H9 (cell line): ENCODE data around the gene INSYN2B. TPM values are rescaled to one million over a fixed set of nuclear protein-coding genes. Genes with fewer than 3 reads are reported as not detected.

Experiments
- DNase-seq: peaks from one replicate; pipeline ENCODE4 v3.0.0-alpha.2; 2017
- H2AFZ ChIP-seq: one replicate; pipeline ENCODE4 v1.6.1; 2013; ENCODE audit warnings: mild to moderate bottlenecking, low read length, control low read depth, moderate library complexity
- H2AK5ac ChIP-seq: 2 replicates; pipeline ENCODE4 v1.6.1; 2013; ENCODE audit warnings: low read length, control low read depth, mixed read lengths; ENCODE audit not compliant: insufficient read length
- H2BK120ac ChIP-seq: one replicate; pipeline ENCODE4 v1.6.1; 2013; ENCODE audit warnings: low read depth, mild to moderate bottlenecking, low read length, control low read depth, inconsistent platforms; ENCODE audit not compliant: poor library complexity, severe bottlenecking
- H2BK12ac ChIP-seq: 2 replicates; pipeline ENCODE4 v1.6.1; 2013; ENCODE audit warnings: low read length, control low read depth, mixed read lengths, low read depth; ENCODE audit not compliant: insufficient read length
- H2BK15ac ChIP-seq: 2 replicates; pipeline ENCODE4 v1.6.1; 2013; ENCODE audit warnings: low read depth, low read length, control low read depth
- H2BK20ac ChIP-seq: one replicate; pipeline ENCODE4 v1.6.1; 2013; ENCODE audit warnings: low read depth, mild to moderate bottlenecking, low read length, control low read depth, inconsistent platforms; ENCODE audit not compliant: poor library complexity, severe bottlenecking
- H2BK5ac ChIP-seq: 2 replicates; pipeline ENCODE4 v1.6.1; 2013; ENCODE audit warnings: low read length, control low read depth, mixed read lengths; ENCODE audit not compliant: insufficient read length
- H3K14ac ChIP-seq: 2 replicates; pipeline ENCODE4 v1.6.1; 2013; ENCODE audit warnings: low read length, control low read depth; ENCODE audit not compliant: insufficient read depth
- H3K18ac ChIP-seq: 2 replicates; pipeline ENCODE4 v1.6.1; 2013; ENCODE audit warnings: low read depth, mild to moderate bottlenecking, mixed read lengths, low read length, control low read depth; ENCODE audit not compliant: insufficient read length
- H3K23ac ChIP-seq: 2 replicates; pipeline ENCODE4 v1.6.1; 2013; ENCODE audit warnings: low read length, control low read depth, mixed read lengths, low read depth; ENCODE audit not compliant: insufficient read length
- H3K23me2 ChIP-seq: 2 replicates; pipeline ENCODE4 v1.6.1; 2013; ENCODE audit warnings: low read depth, mild to moderate bottlenecking, mixed read lengths, low read length, control low read depth; ENCODE audit not compliant: insufficient read length, poor library complexity, severe bottlenecking
- H3K27ac ChIP-seq: 2 replicates; pipeline ENCODE4 v1.5.1; 2013; ENCODE audit warnings: low read length, control low read depth, mixed read lengths, low read depth; ENCODE audit not compliant: insufficient read length
- H3K27me3 ChIP-seq: 2 replicates; pipeline ENCODE4 v1.6.1; 2013; ENCODE audit warnings: low read length, control low read depth, inconsistent platforms; ENCODE audit not compliant: insufficient read depth
- H3K4ac ChIP-seq: 2 replicates; pipeline ENCODE4 v1.6.1; 2013; ENCODE audit warnings: low read depth, mild to moderate bottlenecking, control low read depth, inconsistent platforms, low read length, moderate library complexity
- H3K4me1 ChIP-seq: 2 replicates; pipeline ENCODE4 v1.6.1; 2013; ENCODE audit warnings: low read length, control low read depth, inconsistent platforms; ENCODE audit not compliant: insufficient read depth
- H3K4me2 ChIP-seq: 2 replicates; pipeline ENCODE4 v1.6.1; 2013; ENCODE audit warnings: low read length, control low read depth, mixed read lengths; ENCODE audit not compliant: insufficient read length, insufficient read depth
- H3K56ac ChIP-seq: 2 replicates; pipeline ENCODE4 v1.6.1; 2013; ENCODE audit warnings: low read depth, mild to moderate bottlenecking, mixed read lengths, low read length, control low read depth; ENCODE audit not compliant: insufficient read length
- H3K79me1 ChIP-seq: 2 replicates; pipeline ENCODE4 v1.6.1; 2013; ENCODE audit warnings: low read depth, mild to moderate bottlenecking, moderate library complexity, low read length, control low read depth, inconsistent platforms; ENCODE audit not compliant: insufficient read depth, poor library complexity, severe bottlenecking
- H3K79me2 ChIP-seq: 2 replicates; pipeline ENCODE4 v1.6.1; 2013; ENCODE audit warnings: low read length, control low read depth, inconsistent platforms; ENCODE audit not compliant: insufficient read depth
- H3K9ac ChIP-seq: 2 replicates; pipeline ENCODE4 v1.6.1; 2013; ENCODE audit warnings: low read length, control low read depth, mixed read lengths; ENCODE audit not compliant: insufficient read length; ENCODE audit errors: extremely low read depth
- H3K9me3 ChIP-seq: one replicate; pipeline ENCODE4 v1.6.1; 2013; ENCODE audit warnings: low read depth, low read length, inconsistent platforms; ENCODE audit not compliant: control insufficient read depth
- H3T11ph ChIP-seq: one replicate; pipeline ENCODE4 v1.6.1; 2013; ENCODE audit warnings: mild to moderate bottlenecking, low read length, control low read depth, inconsistent platforms
- H4K20me1 ChIP-seq: one replicate; pipeline ENCODE4 v1.6.1; 2013; ENCODE audit not compliant: control insufficient read depth, insufficient read length, insufficient read depth
- H4K5ac ChIP-seq: 2 replicates; pipeline ENCODE4 v1.6.1; 2013; ENCODE audit warnings: low read depth, mild to moderate bottlenecking, mixed read lengths, low read length, control low read depth; ENCODE audit not compliant: insufficient read length
- H4K8ac ChIP-seq: replicated peaks from 2 replicates; pipeline ENCODE4 v1.6.1; 2013; ENCODE audit warnings: low read length, control low read depth, mixed read lengths, low read depth; ENCODE audit not compliant: insufficient read length
- H4K91ac ChIP-seq: 2 replicates; pipeline ENCODE4 v1.6.1; 2013; ENCODE audit warnings: low read depth, mild to moderate bottlenecking, moderate library complexity, mixed read lengths, low read length, control low read depth; ENCODE audit not compliant: insufficient read length
- H3K27ac Mint-ChIP-seq, 3 experiments: 2 replicates in 2 of 3; 3 replicates in 1 of 3; pipeline ENCODE4 v1.8.0; 2020 to 2021; ENCODE audit warnings: mixed read lengths in 3 of 3, mild to moderate bottlenecking in 1 of 3, moderate library complexity in 1 of 3
- H3K27me3 Mint-ChIP-seq: 2 replicates; pipeline ENCODE4 v1.8.0; 2021; ENCODE audit warnings: low read depth, mild to moderate bottlenecking, moderate library complexity, mixed read lengths
- H3K36me3 Mint-ChIP-seq, 3 experiments: 2 replicates in 2 of 3; 3 replicates in 1 of 3; pipeline ENCODE4 v1.8.0; 2020 to 2021; ENCODE audit warnings: low read depth in 3 of 3, mixed read lengths in 3 of 3; ENCODE audit not compliant: insufficient read depth in 1 of 3
- H3K4me1 Mint-ChIP-seq, 2 experiments: 2 replicates each; pipeline ENCODE4 v1.8.0; 2020; ENCODE audit warnings: mixed read lengths in 2 of 2
- H3K4me3 Mint-ChIP-seq, 2 experiments: 2 replicates in 1 of 2; 3 replicates in 1 of 2; pipeline ENCODE4 v1.8.0; 2020 to 2021; ENCODE audit warnings: mild to moderate bottlenecking in 2 of 2, mixed read lengths in 2 of 2, moderate library complexity in 1 of 2
- H3K9me3 Mint-ChIP-seq, 2 experiments: 2 replicates in 1 of 2; 3 replicates in 1 of 2; pipeline ENCODE4 v1.8.0; 2020; ENCODE audit warnings: mild to moderate bottlenecking in 2 of 2, mixed read lengths in 2 of 2, moderate library complexity in 1 of 2
- CTCF ChIP-seq: fragments of 200-600 bp; sonication (generic); conservative IDR thresholded peaks from 3 replicates; pipeline ENCODE4 v1.8.0; 2021; ENCODE audit warnings: antibody characterized with exemption, mild to moderate bottlenecking
- WGBS: extraction: QIAGEN DNeasy Blood & Tissue Kit; methylation state at CpG from one replicate; pipeline ENCODE4 v1.1.7; 2013; ENCODE audit warnings: missing lambda C conversion rate, low lambda C conversion rate, mixed read lengths; ENCODE audit not compliant: insufficient read length; ENCODE audit errors: extremely low coverage; 5-methylcytosine and 5-hydroxymethylcytosine counted together
- total RNA-seq: library from RNA; stranded (reverse); gene quantifications from 2 replicates; pipeline ENCODE4 v1.2.1, GENCODE V29; 2021

The INSYN2B gene
- total RNA-seq, 1 experiment from 2014 or later = not detected

- no peak overlapping the region for H3K9ac ChIP-seq
- no peak overlapping the region for H3K23ac ChIP-seq
- no peaks in the 10 kb centered on the region for H3K9me3 ChIP-seq
- H3K27me3 Mint-ChIP-seq = peaks cover 10% of the 10 kb centered on the region
- DNase-seq = no peak
- H3K4ac ChIP-seq = no peak overlapping the region
- H2BK20ac ChIP-seq = no peak overlapping the region
- no peak overlapping the region for H3K4me3 Mint-ChIP-seq
- H3K27me3 ChIP-seq = no peaks in the 10 kb centered on the region
- H2BK5ac ChIP-seq = no peak overlapping the region
- no peaks in the 10 kb centered on the region for H3K79me2 ChIP-seq
- no peak overlapping the region for H4K5ac ChIP-seq
- no peak for TF ChIP-seq CTCF
- H3K4me1 ChIP-seq = no peaks in the 10 kb centered on the region
- no peak overlapping the region for H3K14ac ChIP-seq
- no peak overlapping the region for H3K4me2 ChIP-seq
- WGBS = no CpG with 5 or more reads among the region's 8 CpGs
- H3K23me2 ChIP-seq = no peaks in the 10 kb centered on the region
- no peak overlapping the region for H3K56ac ChIP-seq
- H2AFZ ChIP-seq = no peak overlapping the region
- no peak overlapping the region for H3K18ac ChIP-seq
- no peak overlapping the region for H4K91ac ChIP-seq
- no peak overlapping the region for H3K27ac ChIP-seq
- no peaks in the 10 kb centered on the region for H3K79me1 ChIP-seq
- no peak overlapping the region for H2BK12ac ChIP-seq
- no peak overlapping the region for H2AK5ac ChIP-seq
- H4K8ac ChIP-seq = no peak overlapping the region
- no peaks in the 10 kb centered on the region for H4K20me1 ChIP-seq
- no peaks in the 10 kb centered on the region for H3K9me3 Mint-ChIP-seq
- H3K27ac Mint-ChIP-seq = no peak overlapping the region; a peak in 1 of 7 replicates
- no peak overlapping the region for H2BK120ac ChIP-seq
- H3K36me3 Mint-ChIP-seq = no peaks in the 10 kb centered on the region
- no peak overlapping the region for H3T11ph ChIP-seq
- H3K4me1 Mint-ChIP-seq = no peaks in the 10 kb centered on the region
- no peak overlapping the region for H2BK15ac ChIP-seq
These were observed 41.2 kb upstream of the INSYN2B start for GRCh38 chr5:170021506-170021905.
